GM23338 (cell line): Measurements from ENCODE around the gene DNAJB8. TPM values are rescaled to one million over a fixed set of nuclear protein-coding genes. Genes with fewer than 3 reads are reported as not detected.

Experiments
- ATAC-seq: fragments of 200-7000 bp; cut with Tn5 transposase; 3 replicates; pipeline ENCODE4 v1.9.1; 2020
- DNase-seq: peaks from one replicate; pipeline ENCODE4 v3.0.0-alpha.2; 2015; ENCODE audit warnings: low spot score
- H2AFZ ChIP-seq: fragments of 200-600 bp; sonication (generic); 2 replicates; pipeline ENCODE4 v1.8.0; 2016; ENCODE audit warnings: antibody characterized with exemption, mild to moderate bottlenecking, moderate library complexity
- H3F3A ChIP-seq: fragments of 200-600 bp; sonication (generic); replicated peaks from 2 replicates; pipeline ENCODE4 v1.8.0; 2017; ENCODE audit warnings: antibody characterized with exemption, mixed run types, low read depth
- H3K27ac ChIP-seq: fragments of 200-600 bp; sonication (generic); 2 replicates; pipeline ENCODE4 v1.6.1; 2016; ENCODE audit warnings: low read depth
- H3K27me3 ChIP-seq: fragments of 200-600 bp; sonication (generic); 2 replicates; pipeline ENCODE4 v1.8.0; 2016; ENCODE audit warnings: mild to moderate bottlenecking, mixed run types, moderate library complexity; ENCODE audit not compliant: insufficient read depth
- H3K36me3 ChIP-seq: fragments of 200-600 bp; sonication (generic); 2 replicates; pipeline ENCODE4 v1.8.0; 2016; ENCODE audit warnings: mild to moderate bottlenecking; ENCODE audit not compliant: insufficient read depth
- H3K4me1 ChIP-seq: fragments of 200-600 bp; sonication (generic); 2 replicates; pipeline ENCODE4 v1.8.0; 2016; ENCODE audit warnings: mild to moderate bottlenecking, moderate library complexity; ENCODE audit not compliant: insufficient read depth
- H3K4me2 ChIP-seq: fragments of 200-600 bp; sonication (generic); 2 replicates; pipeline ENCODE4 v1.7.1; 2017; ENCODE audit warnings: mixed run types
- H3K4me3 ChIP-seq: fragments of 200-600 bp; sonication (generic); 2 replicates; pipeline ENCODE4 v1.6.1; 2016; ENCODE audit warnings: mixed run types
- H3K79me2 ChIP-seq: fragments of 200-600 bp; sonication (generic); replicated peaks from 2 replicates; pipeline ENCODE4 v1.8.0; 2017; ENCODE audit warnings: mild to moderate bottlenecking; ENCODE audit not compliant: insufficient read depth
- H3K9me2 ChIP-seq: fragments of 200-600 bp; sonication (generic); 2 replicates; pipeline ENCODE4 v1.8.0; 2017; ENCODE audit not compliant: insufficient read depth
- H4K20me1 ChIP-seq: fragments of 200-600 bp; sonication (generic); replicated peaks from 2 replicates; pipeline ENCODE4 v1.8.0; 2017; ENCODE audit warnings: mild to moderate bottlenecking; ENCODE audit not compliant: insufficient read depth
- H3K27ac Mint-ChIP-seq: 2 replicates; pipeline ENCODE4 v1.8.0; 2020; ENCODE audit warnings: inconsistent platforms, mild to moderate bottlenecking, moderate library complexity, mixed read lengths
- H3K27me3 Mint-ChIP-seq: 3 replicates; pipeline ENCODE4 v1.8.0; 2022; ENCODE audit warnings: low read depth, mild to moderate bottlenecking, moderate library complexity, mixed read lengths, inconsistent platforms; ENCODE audit not compliant: insufficient read depth, poor library complexity
- H3K36me3 Mint-ChIP-seq: 3 replicates; pipeline ENCODE4 v1.8.0; 2021; ENCODE audit warnings: low read depth, mild to moderate bottlenecking, inconsistent platforms, moderate library complexity, mixed read lengths
- H3K4me1 Mint-ChIP-seq: 3 replicates; pipeline ENCODE4 v1.8.0; 2020; ENCODE audit warnings: mild to moderate bottlenecking, inconsistent platforms, mixed read lengths
- H3K4me3 Mint-ChIP-seq: 3 replicates; pipeline ENCODE4 v1.8.0; 2021; ENCODE audit warnings: moderate library complexity, mild to moderate bottlenecking, inconsistent platforms, mixed read lengths
- H3K9me3 Mint-ChIP-seq: 3 replicates; pipeline ENCODE4 v1.8.0; 2020; ENCODE audit warnings: moderate library complexity, mild to moderate bottlenecking, inconsistent platforms, mixed read lengths
- CREB1 ChIP-seq: fragments of 250-450 bp; sonication (Bioruptor Pico); IDR thresholded peaks from 2 replicates; pipeline ENCODE4 v1.5.0; 2020; ENCODE audit warnings: low read depth, mild to moderate bottlenecking, moderate library complexity
- CTCF ChIP-seq, 2 experiments: fragments of 200-600 bp in 1 of 2; sonication (generic) in 1 of 2; conservative IDR thresholded peaks; 2 replicates each; pipeline versions ENCODE4 v1.5.1 to v1.6.1; 2016 to 2017; ENCODE audit warnings: antibody characterized with exemption in 2 of 2, low read depth in 2 of 2, mild to moderate bottlenecking in 2 of 2, moderate library complexity in 1 of 2
- ETS1 ChIP-seq: IDR thresholded peaks from 2 replicates; pipeline ENCODE4 v1.6.1; 2016; ENCODE audit warnings: antibody characterized with exemption
- EZH2 ChIP-seq: fragments of 200-600 bp; sonication (generic); IDR thresholded peaks from one replicate; pipeline ENCODE4 v1.8.0; 2017; ENCODE audit warnings: antibody characterized with exemption, mild to moderate bottlenecking, low read depth; ENCODE audit not compliant: unreplicated experiment
- EZH2phosphoT487 ChIP-seq: fragments of 200-600 bp; sonication (generic); IDR thresholded peaks from one replicate; pipeline ENCODE4 v1.8.1; 2018; ENCODE audit warnings: antibody characterized with exemption; ENCODE audit not compliant: unreplicated experiment
- JUNB ChIP-seq: IDR thresholded peaks from one replicate; pipeline ENCODE4 v1.6.1; 2016; ENCODE audit warnings: antibody characterized with exemption; ENCODE audit not compliant: unreplicated experiment
- NANOG ChIP-seq: IDR thresholded peaks from 2 replicates; pipeline ENCODE4 v1.6.1; 2016; ENCODE audit warnings: antibody characterized with exemption, borderline replicate concordance
- POLR2AphosphoS5 ChIP-seq: IDR thresholded peaks from 2 replicates; pipeline ENCODE4 v1.6.1; 2016; ENCODE audit warnings: antibody characterized with exemption, low read depth
- REST ChIP-seq: IDR thresholded peaks from one replicate; pipeline ENCODE4 v1.6.1; 2018; ENCODE audit warnings: antibody characterized with exemption; ENCODE audit not compliant: unreplicated experiment
- STAT1 ChIP-seq: IDR thresholded peaks from one replicate; pipeline ENCODE4 v1.6.1; 2016; ENCODE audit warnings: antibody characterized with exemption; ENCODE audit not compliant: unreplicated experiment
- ZNF114 ChIP-seq: fragments of 250-450 bp; sonication (Bioruptor Pico); IDR thresholded peaks from 2 replicates; pipeline ENCODE4 v1.5.0; 2020; ENCODE audit warnings: mild to moderate bottlenecking, moderate library complexity
- ZNF331 ChIP-seq: fragments of 250-450 bp; sonication (Bioruptor Pico); IDR thresholded peaks from 2 replicates; pipeline ENCODE4 v1.5.0; 2020; ENCODE audit warnings: low read depth, mild to moderate bottlenecking, moderate library complexity
- ZNF462 ChIP-seq: fragments of 250-450 bp; sonication (Bioruptor Pico); IDR thresholded peaks from 2 replicates; pipeline ENCODE4 v1.5.0; 2020; ENCODE audit warnings: mild to moderate bottlenecking, moderate library complexity
- polyA plus RNA-seq: library from polyadenylated mRNA; unstranded; fragments of >200 nt; fragmentation: Nextera tagmentation; extraction: Ambion mirVana; gene quantifications from 2 replicates; pipeline ENCODE4 v1.2.1, GENCODE V29; 2016
- total RNA-seq: library from RNA; depleted of rRNA; stranded (reverse); fragments of >200 nt; shearing (Covaris generic); gene quantifications from 2 replicates; pipeline ENCODE4 v1.2.3, GENCODE V29; 2014

Gene DNAJB8
- total and polyA plus RNA-seq, 2 experiments from 2014 or later, result not detected

- H3F3A ChIP-seq, result peaks cover 16% of the 10 kb centered on the region; the same call in 1 of the 2 replicates
- no peaks in the 10 kb centered on the region for H3K9me3 Mint-ChIP-seq
- H3K79me2 ChIP-seq, result no peaks in the 10 kb centered on the region
- H3K27me3 Mint-ChIP-seq, result peaks cover 41% of the 10 kb centered on the region
- DNase-seq (no peak), ATAC-seq (no peak)
- no peak overlapping the region for H3K4me3 ChIP-seq
- H3K9me2 ChIP-seq, result no peaks in the 10 kb centered on the region
- no peaks in the 10 kb centered on the region for H4K20me1 ChIP-seq
- no peak overlapping the region for H3K4me2 ChIP-seq
- TF ChIP-seq STAT1, result no peak
- TF ChIP-seq CREB1 (CRISPR knock-in tag), result no peak
- no peak for TF ChIP-seq POLR2AphosphoS5
- no peak for TF ChIP-seq CTCF (conservative IDR thresholded peaks at IDR 0.05; ENCODE audit: low read depth in 2 of 2)
- no peak for TF ChIP-seq NANOG
- TF ChIP-seq ZNF462 (CRISPR knock-in tag), result no peak
- no peak for TF ChIP-seq EZH2
- TF ChIP-seq EZH2phosphoT487, result no peak
- TF ChIP-seq ETS1, result no peak
- no peak for TF ChIP-seq ZNF331 (CRISPR knock-in tag)
- TF ChIP-seq JUNB, result no peak
- TF ChIP-seq ZNF114 (CRISPR knock-in tag), result no peak
- no peak for TF ChIP-seq REST
- peaks cover 31% of the 10 kb centered on the region for H3K4me1 ChIP-seq
- no peaks in the 10 kb centered on the region; the same call in 2 of the 3 replicates for H3K36me3 Mint-ChIP-seq
- no peaks in the 10 kb centered on the region for H3K36me3 ChIP-seq
- H3K4me3 Mint-ChIP-seq, result no peak overlapping the region
- H3K27me3 ChIP-seq, result peaks cover 28% of the 10 kb centered on the region
- no peak overlapping the region for H3K27ac Mint-ChIP-seq
- H2AFZ ChIP-seq, result no peak overlapping the region
- no peak overlapping the region for H3K27ac ChIP-seq
- H3K4me1 Mint-ChIP-seq, result peaks cover 39% of the 10 kb centered on the region
These were observed 30.5 kb downstream of the DNAJB8 start for GRCh38 chr3:128436214-128436613.
